Tibial nerve (tissue), 3 donors: ENCODE results near the gene GNG2.

Experiments
- CTCF ChIP-seq, 5 experiments: fragments of 200-600 bp in 3 of 5; fragments of 450-650 bp in 2 of 5; sonication (generic) in 3 of 5; IDR thresholded peaks; one replicate each; pipeline ENCODE4 v1.5.1; 2016 to 2019; ENCODE audit warnings: antibody characterized with exemption in 5 of 5, mild to moderate bottlenecking in 3 of 5, moderate library complexity in 2 of 5
- POLR2A ChIP-seq, 2 donors: fragments of 450-650 bp; IDR thresholded peaks; one replicate each; pipeline ENCODE4 v1.6.1; 2017; ENCODE audit warnings: antibody characterized with exemption in 2 of 2, mild to moderate bottlenecking in 2 of 2, moderate library complexity in 2 of 2

- TF ChIP-seq POLR2A (IDR thresholded peaks at IDR 0.05) (no peak), CTCF (IDR thresholded peaks at IDR 0.05) (no peak)
Measured at GRCh38 chr14:51924600-51924999, 64.2 kb downstream of the GNG2 start.
